DMS 273 treated with DMSO at 0.1 percent for 48 hours (cell line): Measurements from ENCODE around the gene PEX14.

Experiments used
- DNase-seq: peaks from one replicate; lab custom pipeline; 2025; lab: John Stamatoyannopoulos, UW

The PEX14 gene

DNA sequence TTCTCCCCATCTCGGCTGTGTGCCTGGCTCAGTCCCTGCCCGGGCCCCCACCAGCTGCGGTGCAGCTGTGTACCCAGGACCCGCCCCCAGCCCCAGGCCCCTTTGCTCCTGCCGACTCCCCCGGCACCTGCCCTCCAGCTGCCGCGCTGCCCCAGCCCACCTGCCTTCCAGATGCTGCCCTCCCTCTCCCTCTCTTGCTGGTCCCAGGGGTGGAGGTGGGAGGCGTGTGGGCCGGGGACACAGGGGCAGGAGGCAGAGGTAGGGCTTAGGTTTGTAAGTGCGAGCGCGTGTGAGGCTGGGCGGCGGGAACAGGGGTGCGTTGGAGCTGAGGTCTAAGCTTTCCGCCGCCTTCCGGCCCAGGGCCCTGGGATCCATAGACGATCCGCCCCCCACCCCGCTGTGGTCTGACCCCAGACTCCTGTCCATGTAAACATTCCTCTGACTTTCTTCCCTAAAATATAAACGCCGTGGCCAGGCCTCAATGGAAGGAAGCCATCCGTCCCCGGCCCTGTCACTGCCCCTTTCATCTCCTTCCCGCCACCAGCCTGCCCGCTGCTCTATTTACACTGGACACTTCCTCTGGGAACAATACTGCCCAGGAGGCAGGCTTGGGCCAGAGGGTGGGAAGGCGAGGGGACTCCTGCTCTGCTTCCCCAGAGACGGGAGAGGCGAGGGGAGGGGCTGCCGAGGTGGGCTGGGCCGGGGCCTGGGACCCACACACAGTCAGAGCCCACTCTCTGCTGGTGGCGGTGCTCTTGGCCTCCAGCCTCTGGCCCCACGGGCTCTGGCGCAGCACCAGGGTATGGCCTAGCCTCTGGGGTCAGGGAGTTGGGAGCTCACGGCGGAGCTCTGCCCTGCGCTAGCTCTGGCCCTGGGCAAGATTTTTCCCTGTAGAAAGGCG lies 193.4 kb downstream of the PEX14 start:
- DNase-seq = no peak

DNA sequence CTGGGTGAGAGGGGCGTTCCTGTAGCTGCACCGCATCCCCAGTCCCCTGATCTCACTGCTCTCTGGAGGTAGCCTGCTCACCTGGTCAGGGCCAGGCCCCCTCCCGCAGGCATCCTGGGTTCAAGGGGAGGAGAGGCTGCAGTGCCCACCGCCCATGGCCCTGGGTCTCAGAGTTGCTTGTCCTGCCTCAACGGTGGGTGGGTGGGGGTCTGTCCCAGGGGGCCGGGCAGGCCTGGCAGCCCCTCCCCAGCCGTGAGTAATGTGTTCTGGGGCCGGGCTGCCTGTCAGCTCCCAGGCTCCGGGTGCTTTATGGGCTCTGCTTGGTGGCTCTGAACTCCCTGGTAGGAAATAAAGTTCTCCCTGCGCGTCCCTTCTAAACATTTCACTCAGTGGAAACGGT lies 194.8 kb downstream of the PEX14 start:
- DNase-seq = no peak

DNA sequence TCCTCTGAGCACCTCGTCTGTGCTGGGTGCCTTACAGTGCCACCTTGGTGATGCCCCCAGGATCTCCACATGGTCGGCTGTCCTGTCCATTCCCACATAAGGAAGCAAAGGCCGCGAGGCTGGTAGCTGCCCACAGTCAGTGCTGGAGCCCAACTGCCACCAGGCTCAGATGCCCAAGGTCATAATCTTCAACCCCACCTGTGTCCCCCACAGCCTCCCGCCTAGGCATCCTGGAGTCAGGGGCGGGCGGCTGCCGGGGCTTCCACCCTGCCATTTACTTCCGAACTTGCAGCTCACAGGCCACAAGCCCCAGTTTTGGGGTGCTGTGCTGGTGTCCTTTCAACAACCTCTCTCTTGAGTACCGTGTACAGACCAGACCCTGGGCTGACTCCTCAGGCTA lies 195.4 kb downstream of the PEX14 start:
- no peak for DNase-seq

DNA sequence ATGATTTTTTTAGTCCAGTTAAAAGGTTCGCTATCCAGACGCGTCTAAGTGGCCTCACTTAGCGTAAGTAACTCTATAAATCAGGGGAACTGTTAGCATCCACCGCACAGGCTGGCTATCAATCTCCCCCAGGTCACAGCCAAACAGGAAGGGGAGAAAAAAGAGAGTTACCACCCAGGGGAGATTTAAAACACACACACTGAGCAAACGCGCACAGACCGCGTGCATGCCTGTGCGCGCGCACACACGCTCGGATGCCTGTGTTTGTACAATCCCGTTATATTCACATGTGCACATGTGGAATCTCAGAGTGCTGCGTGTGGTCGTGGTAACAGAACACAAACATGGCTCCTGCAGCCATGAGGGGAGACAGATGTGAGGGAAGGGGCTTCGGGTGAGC lies 196.3 kb downstream of the PEX14 start:
- no peak for DNase-seq

DNA sequence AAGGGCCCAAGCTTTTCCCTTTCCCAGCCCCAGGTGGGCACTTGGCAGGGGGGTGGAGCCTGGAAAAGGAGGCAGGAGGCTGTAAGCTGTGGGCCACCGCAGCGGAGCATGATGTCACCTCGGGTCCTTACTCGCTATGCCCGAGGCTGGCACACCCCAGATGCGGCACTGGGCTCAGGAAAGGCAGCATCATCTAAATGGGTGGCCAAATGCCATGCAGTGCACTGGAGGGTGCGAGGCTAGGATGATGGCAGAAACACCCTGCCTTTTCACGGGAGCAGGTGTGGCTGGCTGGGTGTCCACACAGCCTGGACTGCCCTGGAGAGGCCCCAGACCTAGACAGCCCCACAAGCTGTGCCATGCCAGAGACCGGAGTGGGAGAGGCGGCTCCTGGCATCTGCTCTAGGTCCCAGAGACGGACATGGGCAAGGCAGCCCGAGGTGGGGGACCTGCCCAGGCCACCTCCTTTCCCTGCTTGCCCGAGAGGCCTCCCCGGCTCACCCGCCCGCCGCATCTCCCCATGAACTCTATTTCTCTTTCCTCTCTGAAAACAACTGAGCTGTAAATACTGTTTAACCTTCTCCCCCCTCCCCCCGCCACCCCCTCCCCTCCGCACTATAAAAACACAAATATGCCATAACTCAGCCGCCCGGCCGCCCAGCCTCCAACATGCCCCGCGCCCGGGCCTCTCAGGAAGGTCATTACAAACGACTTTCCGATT lies 197.0 kb downstream of the PEX14 start:
- no peak for DNase-seq

DNA sequence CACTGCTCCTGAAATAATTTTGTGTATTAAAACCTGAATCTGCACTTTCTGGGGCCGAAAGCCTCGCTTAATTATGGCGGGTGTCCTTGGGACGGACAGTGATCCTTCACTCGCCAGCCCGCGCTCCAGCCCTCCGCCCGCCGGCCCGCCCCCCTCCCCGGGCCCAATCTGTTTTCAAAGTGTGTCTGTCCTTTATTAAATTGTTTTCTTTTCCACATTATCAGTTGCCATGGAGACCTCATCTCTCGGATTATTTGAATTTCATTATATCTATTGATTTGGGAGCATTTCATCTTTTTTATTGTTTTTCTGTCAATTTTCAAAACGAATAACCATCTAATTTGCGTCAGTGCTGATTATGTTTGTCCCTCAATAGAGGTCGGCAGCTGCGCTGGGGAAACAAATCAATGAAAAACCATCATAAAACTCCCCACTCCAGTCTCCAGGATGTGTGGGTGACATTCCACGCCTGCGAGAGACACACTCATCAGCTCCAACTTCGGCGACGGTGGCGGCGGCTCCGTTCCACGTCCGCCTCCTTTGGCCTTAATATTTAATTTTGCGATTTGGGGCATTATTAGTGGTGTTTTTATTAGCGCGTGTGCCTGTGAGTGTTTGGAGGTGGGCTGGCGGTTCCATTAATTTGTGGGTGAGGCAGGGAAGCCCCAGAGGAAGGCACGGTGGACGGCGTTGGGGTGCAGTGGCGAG lies 197.7 kb downstream of the PEX14 start:
- no peak for DNase-seq

DNA sequence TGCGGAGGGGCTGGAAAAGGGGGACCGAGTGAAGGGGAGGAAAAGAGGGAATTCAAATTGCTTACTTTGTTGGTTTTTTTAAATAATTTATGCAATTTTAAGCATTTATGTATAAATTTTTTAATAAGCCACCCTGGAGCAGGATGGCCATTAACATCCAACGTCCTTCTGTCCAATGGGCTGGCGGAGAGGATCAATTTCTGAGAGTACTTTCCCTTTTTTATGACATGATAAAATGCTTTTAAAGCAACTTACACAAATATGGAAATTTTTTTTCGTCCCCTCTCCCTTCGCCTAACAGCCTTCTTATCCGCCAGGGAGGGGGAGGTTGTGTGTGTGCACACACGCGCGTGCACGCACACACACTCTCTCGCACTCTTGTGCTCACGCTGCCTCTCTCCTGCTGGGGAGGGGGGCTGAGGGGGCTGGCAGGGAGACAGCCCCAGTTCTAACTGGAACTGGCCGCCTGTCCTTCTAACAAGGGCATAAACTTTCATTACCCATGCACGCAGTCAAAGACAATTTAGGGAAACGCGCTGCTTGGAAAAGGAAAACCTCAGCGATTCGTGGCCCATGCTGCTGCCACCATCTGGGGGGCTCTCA lies 198.5 kb downstream of the PEX14 start:
- no peak for DNase-seq

DNA sequence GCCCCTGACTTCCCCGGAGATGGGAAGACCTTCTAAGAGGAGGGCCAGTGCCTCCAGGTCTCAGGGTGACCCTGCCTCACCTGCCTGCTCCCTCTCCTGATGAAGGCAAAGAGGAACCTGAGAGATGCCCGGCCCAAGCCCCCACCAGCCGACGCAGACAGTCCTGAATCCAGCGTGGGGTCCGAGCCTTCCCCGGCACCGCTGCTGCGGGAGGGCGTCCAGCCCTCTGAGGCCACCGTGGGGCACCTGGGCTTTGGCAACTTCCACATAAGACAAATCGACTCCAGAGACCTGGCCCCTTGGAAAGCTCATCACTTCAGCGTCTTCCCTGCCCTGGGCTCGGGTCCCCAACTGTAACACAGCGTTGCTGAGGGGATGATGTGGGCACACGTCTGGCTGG lies 199.5 kb downstream of the PEX14 start:
- no peak for DNase-seq

DNA sequence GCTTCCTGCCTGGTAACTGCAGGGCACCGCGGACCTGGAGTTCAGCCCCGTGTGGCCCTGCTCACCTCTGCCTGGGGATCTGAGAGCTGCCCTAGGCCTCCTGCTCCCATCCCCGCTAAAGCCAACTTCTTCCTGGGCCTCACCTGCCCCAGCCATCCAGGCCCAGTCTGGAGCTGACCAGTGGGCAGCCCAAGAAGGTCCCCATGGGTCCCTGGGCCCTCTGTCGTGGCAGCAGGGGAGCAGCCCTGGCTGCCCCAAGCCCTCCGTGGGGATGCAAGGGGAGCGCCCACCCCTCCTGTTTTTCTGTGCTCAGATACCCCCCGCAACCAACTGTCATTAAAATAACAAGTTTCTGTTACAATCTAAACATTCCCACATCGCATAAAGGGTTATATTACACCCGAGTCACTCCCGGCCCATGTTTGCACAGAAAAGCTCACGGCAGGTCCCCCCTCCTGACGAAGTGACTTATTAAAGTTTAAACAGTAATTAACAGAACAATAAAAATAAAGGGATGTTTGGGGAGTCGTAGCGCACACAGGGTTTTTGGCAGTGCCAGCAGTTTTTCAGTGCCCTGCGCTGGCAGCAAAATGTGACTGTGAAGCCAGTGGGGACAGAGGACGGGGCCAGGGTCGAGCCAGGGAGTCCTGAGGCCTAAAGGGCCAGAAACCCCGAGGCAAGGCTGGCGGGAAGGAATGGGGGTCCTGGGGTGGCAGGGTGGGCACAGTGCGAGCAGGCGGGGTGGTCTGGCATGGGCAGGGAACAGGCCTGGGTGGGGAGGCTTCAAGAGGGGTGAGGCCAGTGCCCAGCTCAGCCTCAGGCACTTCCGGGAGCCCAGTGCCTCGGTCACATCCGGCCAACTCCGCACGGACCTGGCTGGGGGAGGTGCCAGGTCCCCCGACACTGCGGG lies 200.2 kb downstream of the PEX14 start:
- DNase-seq = no peak

DNA sequence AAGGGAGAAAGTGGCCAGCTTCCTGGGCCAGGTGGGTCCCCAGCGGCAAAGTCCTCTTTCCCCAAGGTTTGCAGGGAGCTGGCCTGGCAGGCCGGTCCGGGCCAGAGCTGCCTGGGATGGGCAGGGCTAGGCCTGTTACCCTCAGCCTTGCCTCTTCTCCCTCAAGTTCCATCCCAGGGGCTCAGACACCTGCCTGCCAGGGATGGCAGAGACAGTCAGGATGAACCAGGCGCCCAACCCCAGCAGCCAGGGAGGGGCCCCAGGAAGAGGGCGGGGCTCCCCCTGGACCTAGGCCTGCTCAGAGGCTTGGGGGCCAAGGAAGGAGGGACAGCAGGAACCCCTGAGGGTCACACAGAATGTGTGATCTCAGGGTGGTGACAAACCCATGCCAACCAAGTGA lies 201.1 kb downstream of the PEX14 start:
- DNase-seq = no peak

DNA sequence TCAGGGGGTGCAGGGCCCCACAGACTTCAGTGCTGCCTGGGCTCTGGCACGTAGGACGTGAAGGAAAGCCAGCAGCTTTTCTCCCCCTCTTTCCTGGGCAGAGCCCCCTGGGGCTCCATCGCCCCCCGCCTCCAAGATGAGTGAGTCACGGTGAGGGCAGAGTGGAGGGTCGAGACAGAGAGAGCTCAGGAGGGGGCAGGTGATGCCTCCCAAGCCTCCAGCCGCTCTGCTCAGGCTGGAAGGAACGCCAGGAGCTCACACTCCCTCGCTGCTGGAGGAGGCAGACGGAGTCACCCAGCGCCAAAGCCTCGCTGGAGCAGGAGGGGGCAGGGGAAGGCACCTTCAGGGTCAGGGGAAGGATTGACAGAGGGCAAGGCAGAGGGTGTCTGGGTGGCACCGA lies 202.2 kb downstream of the PEX14 start:
- no peak for DNase-seq

DNA sequence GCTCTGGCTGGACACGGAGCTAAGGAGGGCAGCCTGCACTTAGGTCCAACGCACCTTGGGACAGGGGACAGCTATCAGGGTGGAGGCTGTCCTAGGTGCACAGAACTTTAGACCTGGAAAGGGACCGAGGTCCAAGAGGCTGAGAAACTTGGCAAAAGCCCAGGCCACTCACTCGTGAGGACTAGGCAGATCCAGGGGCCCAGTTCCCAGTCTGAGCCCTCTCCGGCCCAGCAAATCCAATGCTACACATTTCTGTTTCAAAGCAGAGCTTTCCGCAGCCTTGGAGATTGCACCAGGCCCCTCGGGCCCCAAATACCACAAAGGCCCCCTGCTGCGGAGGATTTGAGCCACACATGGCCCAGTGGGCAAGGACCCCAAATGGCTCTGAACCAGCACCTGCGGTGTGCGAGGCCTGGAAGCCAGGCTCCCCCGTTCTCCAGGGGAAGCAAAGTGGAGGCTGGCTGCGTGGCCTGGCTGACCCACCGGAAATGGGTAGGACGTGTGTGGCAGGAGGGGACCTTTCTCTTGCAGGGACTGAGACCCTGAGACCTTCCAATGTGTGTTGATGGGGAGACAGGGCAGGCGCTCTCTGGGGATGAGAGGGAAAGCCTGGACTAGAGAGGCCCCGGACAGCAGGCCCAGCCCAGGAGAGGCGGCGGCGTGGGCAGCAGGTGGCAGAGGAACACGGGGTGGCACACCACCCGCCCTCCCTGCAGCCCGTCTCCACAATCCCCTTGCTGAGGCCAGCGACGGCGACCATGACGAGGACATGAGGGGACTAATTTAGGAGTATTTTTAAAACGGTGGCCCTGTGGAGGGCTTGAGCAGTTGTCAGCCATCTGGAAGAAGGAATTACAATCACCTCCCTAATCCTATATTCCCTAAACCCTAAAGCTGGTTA lies 203.0 kb downstream of the PEX14 start:
- no peak for DNase-seq

DNA sequence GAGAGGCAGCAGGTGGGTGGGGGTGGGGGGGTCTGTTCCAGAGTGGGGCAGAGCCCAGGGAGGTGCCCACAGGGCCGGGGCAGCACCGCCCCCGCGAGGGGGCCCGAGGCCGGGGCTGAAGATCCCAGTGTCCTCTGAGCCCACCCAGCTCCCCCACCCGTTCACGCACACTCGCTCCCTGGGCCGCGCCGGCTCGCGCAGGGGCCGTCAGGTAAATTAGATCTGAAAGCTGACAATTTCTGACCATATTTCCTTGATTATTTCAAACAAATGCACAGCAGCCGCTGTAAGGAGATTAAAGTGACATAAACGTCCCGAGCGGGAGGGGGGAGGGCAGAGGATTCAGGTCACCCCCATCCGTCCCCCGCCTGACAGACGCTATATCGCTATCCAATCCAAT lies 203.7 kb downstream of the PEX14 start:
- no peak for DNase-seq

DNA sequence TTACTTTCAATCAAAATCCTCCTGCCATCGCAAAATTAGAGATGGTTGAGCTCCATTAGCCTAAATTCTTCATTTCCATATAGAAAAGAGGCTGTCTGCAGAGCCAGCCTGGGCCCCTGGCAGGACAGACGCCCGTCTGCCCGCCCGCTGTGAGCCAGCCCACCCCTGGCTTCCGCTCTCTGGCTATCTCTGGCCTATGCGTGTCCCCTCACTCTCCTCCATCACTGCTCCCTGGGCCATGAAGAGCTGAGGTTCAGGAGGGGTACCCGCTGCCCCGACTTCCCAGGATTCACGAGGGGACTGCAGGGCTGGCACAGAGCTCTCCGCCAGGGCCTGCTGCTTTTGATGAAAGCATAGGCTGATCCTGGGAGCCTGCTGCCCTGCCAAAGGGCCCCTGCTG lies 204.1 kb downstream of the PEX14 start:
- DNase-seq = no peak

DNA sequence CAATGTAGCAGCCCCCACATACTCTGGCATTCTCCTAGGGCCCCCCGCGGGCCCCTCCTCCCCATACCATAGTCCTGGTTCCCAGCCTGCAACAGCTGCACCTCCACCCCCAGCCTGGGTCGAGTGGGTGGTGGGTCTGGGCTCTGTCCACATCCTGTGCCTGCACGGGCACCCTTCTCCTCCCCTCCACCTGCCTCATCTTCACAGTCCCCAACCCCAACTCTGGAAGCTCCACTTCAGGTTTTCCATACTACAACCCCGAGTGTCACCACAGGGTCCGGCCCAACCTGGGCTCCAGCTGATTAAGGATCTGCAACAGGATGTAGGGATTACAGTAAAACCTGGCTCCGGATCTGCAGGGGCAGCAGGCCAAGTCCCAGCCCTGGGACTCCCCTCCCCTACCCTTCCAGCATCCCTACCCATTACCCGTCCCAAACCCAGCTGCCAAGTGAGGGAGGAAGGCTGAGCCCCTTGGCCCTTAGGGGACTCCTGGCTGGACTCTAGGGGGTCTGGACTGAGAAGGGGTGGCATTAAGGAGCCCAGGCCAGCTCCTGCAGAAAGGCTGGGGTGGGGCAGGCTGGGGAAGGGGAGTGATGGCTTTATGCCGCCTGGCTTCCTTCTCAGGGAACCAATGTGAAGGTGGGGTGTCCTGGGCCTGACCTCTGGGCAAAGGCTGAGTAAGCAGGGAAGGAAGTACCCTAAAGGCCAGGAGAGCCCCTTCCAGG lies 204.9 kb downstream of the PEX14 start:
- peak; percentile 84 for DNase-seq
